NCI-H2029 treated with DMSO at 0.1 percent for 48 hours (cell line): ENCODE data around the gene ELF5.

Experiments used
- DNase-seq: peaks from one replicate; lab custom pipeline; 2025; lab: John Stamatoyannopoulos, UW

The ELF5 gene

GRCh38 chr11:34492806-34493414 lies 20.7 kb downstream of the ELF5 start:
- peak; percentile 37 for DNase-seq

- no peak for DNase-seq
Measured at GRCh38 chr11:34490304-34490703, 23.3 kb downstream of the ELF5 start.

GRCh38 chr11:34488855-34489557 lies 24.6 kb downstream of the ELF5 start:
- no peak for DNase-seq

GRCh38 chr11:34487430-34487829 lies 26.2 kb downstream of the ELF5 start:
- DNase-seq: no peak

GRCh38 chr11:34483106-34483874 lies 30.3 kb downstream of the ELF5 start:
- DNase-seq: no peak

GRCh38 chr11:34481307-34481706 lies 32.3 kb downstream of the ELF5 start:
- DNase-seq: no peak

GRCh38 chr11:34480314-34480713 lies 33.3 kb downstream of the ELF5 start:
- no peak for DNase-seq

- DNase-seq: no peak
Measured at GRCh38 chr11:34478845-34479663, 34.5 kb downstream of the ELF5 start.

- no peak for DNase-seq
Measured at GRCh38 chr11:34476849-34477248, 36.7 kb downstream of the ELF5 start.

GRCh38 chr11:34475656-34476055 lies 37.9 kb downstream of the ELF5 start:
- DNase-seq: no peak

- DNase-seq: no peak
Measured at GRCh38 chr11:34473603-34474169, 39.9 kb downstream of the ELF5 start.

GRCh38 chr11:34468209-34468841 lies 45.3 kb downstream of the ELF5 start:
- peak; percentile 1 for DNase-seq

GRCh38 chr11:34466802-34467488 lies 46.6 kb downstream of the ELF5 start:
- no peak for DNase-seq

- no peak for DNase-seq
Measured at GRCh38 chr11:34464591-34465051, 49.0 kb downstream of the ELF5 start.

GRCh38 chr11:34461215-34461614 lies 52.4 kb downstream of the ELF5 start:
- no peak for DNase-seq

GRCh38 chr11:34460278-34460677 lies 53.3 kb downstream of the ELF5 start:
- DNase-seq: no peak

GRCh38 chr11:34459507-34460162 lies 54.0 kb downstream of the ELF5 start:
- no peak for DNase-seq

- no peak for DNase-seq
Measured at GRCh38 chr11:34458525-34458924, 55.1 kb downstream of the ELF5 start.

- no peak for DNase-seq
Measured at GRCh38 chr11:34457607-34458006, 56.0 kb downstream of the ELF5 start.
